ENCODE results near the gene PDZD8. TPM values are rescaled to one million over a fixed set of nuclear protein-coding genes. Genes with fewer than 3 reads are reported as not detected.
"Not testable (repeated sequence)": the region's sequence is repeated elsewhere in the genome, so short reads cannot be mapped to it uniquely, and the experiment has no call there.

The PDZD8 gene
- total and polyA plus RNA-seq, 3 experiments from 2014 or later = 15.8 to 31.1 (median 29.8) TPM

DNA sequence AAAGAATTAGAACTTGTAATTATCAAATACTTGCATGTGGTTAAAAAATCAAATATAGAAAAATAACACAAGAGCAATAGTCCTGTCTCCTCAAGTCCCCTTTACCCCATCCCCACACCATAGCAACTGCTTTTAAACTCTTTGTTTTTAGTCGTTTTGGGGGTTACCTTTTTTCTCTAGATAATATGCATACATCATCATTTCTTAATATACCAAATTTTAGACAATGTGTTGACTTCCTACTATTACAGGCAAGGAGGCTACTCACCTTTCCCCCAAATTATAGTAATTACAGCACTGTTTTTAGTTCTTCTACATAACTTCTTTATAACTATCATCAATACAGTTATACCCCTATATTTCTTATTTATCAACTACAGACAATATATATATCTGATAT, 77.0 kb downstream of the PDZD8 start:
- no peak overlapping the region for H3K27ac Mint-ChIP-seq
- Histone ChIP-seq H3K4me3 (ENCODE audit: low read length) (no peak overlapping the region), H3K4me1 (ENCODE audit: insufficient read depth, low read length) (no peaks in the 10 kb centered on the region), H3K27ac (ENCODE audit: low read depth, low read length) (no peak overlapping the region), H3K27me3 (ENCODE audit: insufficient read depth, low read length, poor library complexity, severe bottlenecking) (no peaks in the 10 kb centered on the region), H3K9me3 (ENCODE audit: low read length) (no peaks in the 10 kb centered on the region), H3K36me3 (ENCODE audit: insufficient read depth, low read length) (no peaks in the 10 kb centered on the region)
- no peak for DNase-seq
- peaks cover 22 to 32% (median 23%) of the 10 kb centered on the region in 3 donors for H3K36me3 Mint-ChIP-seq
- ChIA-PET CTCF (no interaction called here), POLR2A (no interaction called here)
- H3K4me3 Mint-ChIP-seq = no peak overlapping the region
- no peaks in the 10 kb centered on the region for H3K27me3 Mint-ChIP-seq
- peaks cover 4 to 11% (median 9%) of the 10 kb centered on the region in 5 donors for H3K9me3 Mint-ChIP-seq
- H3K4me1 Mint-ChIP-seq = peaks cover 25 to 64% (median 56%) of the 10 kb centered on the region in 3 donors

DNA sequence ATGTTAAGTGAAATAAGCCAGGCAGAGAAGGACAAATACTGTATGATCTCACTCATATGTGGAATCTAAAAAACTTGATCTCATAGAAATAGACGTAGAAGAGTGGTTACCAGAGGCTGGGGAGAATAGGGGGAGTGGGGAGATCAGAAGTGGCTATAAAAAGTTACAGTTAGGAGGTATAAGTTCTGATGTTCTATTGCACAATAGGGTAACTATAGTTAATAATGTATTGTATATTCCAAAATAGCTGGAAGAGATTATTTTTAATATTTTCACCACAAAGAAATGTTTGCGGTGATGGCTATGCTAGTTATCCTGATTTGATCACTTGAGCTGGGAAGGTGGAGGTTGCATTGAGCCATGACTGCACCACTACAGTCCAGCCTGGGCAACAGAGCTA, 80.5 kb downstream of the PDZD8 start:
- POLR2A ChIA-PET = interaction anchor here (0.6 kb wide), 1 partner anchor 86 kb away, joined by 7 read pairs; no protein-coding TSS in a partner anchor
- H3K4me1 Mint-ChIP-seq = peaks cover 22 to 66% (median 49%) of the 10 kb centered on the region in 3 donors

DNA sequence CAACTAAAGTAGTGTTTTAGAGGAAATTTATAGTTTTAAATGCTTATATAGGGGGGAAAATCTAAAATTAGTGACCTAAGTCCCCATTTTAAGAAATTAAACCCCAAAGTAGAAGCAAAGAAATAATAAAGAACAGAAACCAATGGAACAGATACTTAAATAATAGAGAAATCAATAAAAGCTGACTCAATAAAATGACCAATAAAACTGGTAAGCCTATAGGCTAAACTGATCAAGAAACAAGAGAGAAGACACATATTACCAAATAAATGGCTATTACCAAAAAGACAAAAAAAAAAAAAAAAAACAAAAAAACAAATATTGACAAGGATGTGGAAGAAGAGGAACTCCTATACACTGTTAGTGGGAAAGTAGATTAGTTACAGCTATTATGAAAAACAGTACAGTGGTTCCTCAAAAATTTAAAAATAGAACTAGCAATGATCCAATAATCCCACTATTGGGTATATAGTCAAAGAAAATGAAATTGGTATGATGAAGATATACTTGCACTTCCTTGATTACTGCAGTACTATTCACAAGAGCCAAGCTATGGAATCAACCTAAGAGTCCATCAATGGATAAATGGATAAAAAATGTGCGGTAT, 81.1 kb downstream of the PDZD8 start:
- ChIA-PET POLR2A (interaction anchor here (0.6 kb wide), 1 partner anchor 85 kb away, joined by 7 read pairs; no protein-coding TSS in a partner anchor), CTCF (interaction anchor here (0.9 kb wide), 1 partner anchor 78 kb away, joined by 4 read pairs; no protein-coding TSS in a partner anchor)
- Histone ChIP-seq H3K9me3 (ENCODE audit: low read length) (no peaks in the 10 kb centered on the region), H3K4me1 (ENCODE audit: insufficient read depth, low read length) (no peaks in the 10 kb centered on the region), H3K36me3 (ENCODE audit: insufficient read depth, low read length) (no peaks in the 10 kb centered on the region), H3K4me3 (ENCODE audit: low read length) (no peak overlapping the region), H3K27me3 (ENCODE audit: insufficient read depth, low read length, poor library complexity, severe bottlenecking) (no peaks in the 10 kb centered on the region), H3K27ac (ENCODE audit: low read depth, low read length) (no peak overlapping the region)
- Mint-ChIP-seq H3K4me3 (no peak overlapping the region), H3K9me3 (peaks cover 0 to 2% (median 0%) of the 10 kb centered on the region in 5 donors), H3K27ac (no peak overlapping the region), H3K27me3 (no peaks in the 10 kb centered on the region), H3K4me1 (peaks cover 22 to 61% (median 43%) of the 10 kb centered on the region in 3 donors), H3K36me3 (peaks cover 4 to 19% (median 5%) of the 10 kb centered on the region in 3 donors)
- no peak for DNase-seq

More for the DNA sequence above, 80.5 kb downstream of the PDZD8 start:
- Mint-ChIP-seq H3K9me3 (peaks cover 0 to 5% (median 2%) of the 10 kb centered on the region in 5 donors), H3K36me3 (peaks cover 7 to 17% (median 9%) of the 10 kb centered on the region in 3 donors), H3K27me3 (no peaks in the 10 kb centered on the region), H3K4me3 (no peak overlapping the region), H3K27ac (no peak overlapping the region)
- CTCF ChIA-PET = interaction anchor here (0.9 kb wide), 1 partner anchor 78 kb away, joined by 4 read pairs; no protein-coding TSS in a partner anchor
- no peak overlapping the region for H3K4me3 ChIP-seq (ENCODE audit: low read length)
- no peaks in the 10 kb centered on the region for H3K27me3 ChIP-seq (ENCODE audit: insufficient read depth, low read length, poor library complexity, severe bottlenecking)
- DNase-seq = no peak
- no peaks in the 10 kb centered on the region for H3K4me1 ChIP-seq (ENCODE audit: insufficient read depth, low read length)
- H3K9me3 ChIP-seq (ENCODE audit: low read length) = no peaks in the 10 kb centered on the region
- H3K27ac ChIP-seq (ENCODE audit: low read depth, low read length) = no peak overlapping the region
- H3K36me3 ChIP-seq (ENCODE audit: insufficient read depth, low read length) = no peaks in the 10 kb centered on the region

DNA sequence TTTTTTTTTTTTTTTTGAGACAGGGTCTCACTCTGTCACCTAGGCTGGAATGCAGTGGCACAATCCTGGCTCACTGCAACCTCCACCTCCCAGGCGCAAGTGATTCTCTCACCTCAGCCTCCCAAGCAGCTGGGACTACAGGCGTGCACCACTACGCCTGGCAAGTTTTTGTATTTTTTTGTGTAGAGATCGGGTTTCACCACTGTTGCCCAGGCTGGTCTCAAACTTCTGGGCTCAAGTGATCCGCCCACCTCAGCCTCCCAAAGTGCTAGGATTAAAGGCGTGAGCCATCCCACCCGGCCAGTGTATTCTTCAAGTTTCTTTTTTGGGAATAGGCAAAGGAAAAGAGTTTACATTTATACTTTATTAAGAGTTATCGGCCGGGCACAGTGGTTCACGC, 84.4 kb downstream of the PDZD8 start:
- POLR2A ChIA-PET; CTCF ChIA-PET; H3K27ac Mint-ChIP-seq; H3K4me3 Mint-ChIP-seq; DNase-seq; H3K9me3 Mint-ChIP-seq; H3K9me3 ChIP-seq (ENCODE audit: low read length); H3K27me3 ChIP-seq (ENCODE audit: insufficient read depth, low read length, poor library complexity, severe bottlenecking); H3K27ac ChIP-seq (ENCODE audit: low read depth, low read length); H3K4me1 ChIP-seq (ENCODE audit: insufficient read depth, low read length); H3K36me3 ChIP-seq (ENCODE audit: insufficient read depth, low read length); H3K4me3 ChIP-seq (ENCODE audit: low read length); H3K27me3 Mint-ChIP-seq: not testable (repeated sequence)
- peaks cover 9 to 36% (median 18%) of the 10 kb centered on the region in 3 donors for H3K4me1 Mint-ChIP-seq
- peaks cover 3 to 21% (median 4%) of the 10 kb centered on the region in 3 donors for H3K36me3 Mint-ChIP-seq

DNA sequence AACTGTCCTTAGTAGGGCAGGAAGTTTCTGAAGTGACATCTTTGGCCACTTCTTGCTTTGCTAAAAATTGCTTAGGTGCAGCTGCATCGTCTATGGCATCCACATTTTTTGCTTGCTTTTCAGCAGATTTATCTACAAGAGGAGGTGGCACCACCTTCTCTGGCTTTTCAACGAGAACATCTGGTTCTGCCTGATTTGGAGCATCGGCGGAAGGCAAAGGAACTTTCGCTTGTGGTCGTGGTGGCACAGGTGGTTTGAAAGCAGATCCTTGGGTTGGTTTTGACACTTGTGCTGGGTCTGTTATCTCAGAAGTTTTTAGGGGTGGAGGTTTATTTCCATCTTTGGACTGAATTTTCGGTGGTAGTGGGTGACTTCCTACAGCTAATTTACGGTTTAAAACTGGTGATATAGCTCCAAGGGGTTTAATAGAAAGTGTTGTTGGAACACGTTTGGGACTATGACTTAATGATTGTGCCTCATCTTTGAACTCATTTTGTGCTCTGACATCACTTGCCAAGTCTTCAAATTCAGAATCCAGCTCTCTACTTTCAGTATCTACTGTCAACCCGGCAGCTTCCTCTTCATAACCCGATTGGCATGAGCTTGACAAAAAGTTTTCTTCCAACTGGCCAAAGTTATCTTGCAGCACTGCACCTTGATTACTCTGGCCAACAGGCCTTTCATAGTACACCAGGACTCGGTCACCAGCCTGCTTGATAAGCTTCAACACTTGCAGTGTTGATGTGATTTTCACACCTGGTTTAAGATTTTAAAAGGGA, 90.3 kb downstream of the PDZD8 start:
- Histone ChIP-seq H3K4me3 (ENCODE audit: low read length) (no peak overlapping the region), H3K36me3 (ENCODE audit: insufficient read depth, low read length) (peaks cover 7% of the 10 kb centered on the region), H3K4me1 (ENCODE audit: insufficient read depth, low read length) (no peaks in the 10 kb centered on the region), H3K9me3 (ENCODE audit: low read length) (no peaks in the 10 kb centered on the region), H3K27me3 (ENCODE audit: insufficient read depth, low read length, poor library complexity, severe bottlenecking) (no peaks in the 10 kb centered on the region), H3K27ac (ENCODE audit: low read depth, low read length) (no peak overlapping the region)
- no peaks in the 10 kb centered on the region for H3K9me3 Mint-ChIP-seq
- ChIA-PET CTCF (no interaction called here), POLR2A (no interaction called here)
- no peak for DNase-seq
- no peaks in the 10 kb centered on the region for H3K27me3 Mint-ChIP-seq
- H3K4me3 Mint-ChIP-seq = no peak overlapping the region
- peak overlapping the region in 1 of 8 donors; percentile 43 for H3K27ac Mint-ChIP-seq
- peaks cover 16 to 40% (median 18%) of the 10 kb centered on the region in 3 donors for H3K36me3 Mint-ChIP-seq
- peaks cover 0 to 3% (median 0%) of the 10 kb centered on the region in 3 donors for H3K4me1 Mint-ChIP-seq

DNA sequence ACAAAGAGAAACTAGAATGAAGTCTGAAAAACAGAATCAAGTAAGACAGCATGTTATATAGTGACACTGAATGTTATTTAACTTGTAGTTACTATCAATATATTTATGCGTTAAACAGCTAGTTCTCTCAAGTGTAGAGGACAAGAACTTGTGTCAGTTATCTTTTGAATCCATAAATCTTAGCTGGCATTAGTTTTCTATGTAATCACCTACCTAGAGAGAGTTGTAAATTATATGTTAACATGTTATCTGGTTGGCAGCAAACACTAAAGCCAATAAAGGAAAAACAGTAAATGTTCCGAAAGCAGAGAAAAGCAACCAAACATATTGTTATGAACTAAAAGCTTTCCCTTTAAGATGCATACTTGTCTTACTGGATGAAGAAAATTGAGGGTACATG, 97.6 kb downstream of the PDZD8 start:
- CTCF ChIA-PET = interaction anchor here (1.3 kb wide), 1 partner anchor 61 kb away, joined by 3 read pairs; no protein-coding TSS in a partner anchor
- Mint-ChIP-seq H3K27ac (no peak overlapping the region), H3K4me1 (no peaks in the 10 kb centered on the region), H3K36me3 (peaks cover 0 to 5% (median 0%) of the 10 kb centered on the region in 3 donors), H3K9me3 (no peaks in the 10 kb centered on the region), H3K4me3 (no peak overlapping the region), H3K27me3 (no peaks in the 10 kb centered on the region)
- Histone ChIP-seq H3K27me3 (ENCODE audit: insufficient read depth, low read length, poor library complexity, severe bottlenecking) (no peaks in the 10 kb centered on the region), H3K4me1 (ENCODE audit: insufficient read depth, low read length) (no peaks in the 10 kb centered on the region), H3K27ac (ENCODE audit: low read depth, low read length) (no peak overlapping the region), H3K4me3 (ENCODE audit: low read length) (no peak overlapping the region), H3K9me3 (ENCODE audit: low read length) (no peaks in the 10 kb centered on the region), H3K36me3 (ENCODE audit: insufficient read depth, low read length) (no peaks in the 10 kb centered on the region)
- POLR2A ChIA-PET = no interaction called here
- DNase-seq = no peak

DNA sequence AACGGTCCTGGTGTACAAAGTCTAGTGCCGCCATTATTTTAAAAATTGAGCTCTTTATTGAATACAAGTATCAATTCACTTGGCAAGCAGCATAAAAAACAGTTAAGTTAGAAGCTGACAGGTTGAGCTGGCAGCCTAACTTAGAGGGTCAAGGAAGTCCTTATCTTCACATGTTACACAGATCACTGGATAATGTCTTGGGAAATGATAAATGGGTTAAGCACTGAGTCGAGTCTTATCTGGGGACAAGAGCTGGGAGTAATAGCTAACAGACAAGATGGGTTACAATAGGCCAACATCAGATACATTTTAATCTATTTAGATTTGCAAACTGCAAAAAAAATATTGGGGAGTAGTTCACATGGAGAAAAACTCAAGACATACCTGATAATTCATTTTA, 100.1 kb downstream of the PDZD8 start:
- no peak for DNase-seq
- Mint-ChIP-seq H3K27me3 (no peaks in the 10 kb centered on the region), H3K9me3 (no peaks in the 10 kb centered on the region), H3K27ac (peak overlapping the region in 1 of 8 donors; percentile 8), H3K4me1 (no peaks in the 10 kb centered on the region), H3K4me3 (no peak overlapping the region), H3K36me3 (no peaks in the 10 kb centered on the region)
- Histone ChIP-seq H3K4me3 (ENCODE audit: low read length) (no peak overlapping the region), H3K4me1 (ENCODE audit: insufficient read depth, low read length) (no peaks in the 10 kb centered on the region), H3K27me3 (ENCODE audit: insufficient read depth, low read length, poor library complexity, severe bottlenecking) (no peaks in the 10 kb centered on the region), H3K9me3 (ENCODE audit: low read length) (no peaks in the 10 kb centered on the region), H3K27ac (ENCODE audit: low read depth, low read length) (no peak overlapping the region), H3K36me3 (ENCODE audit: insufficient read depth, low read length) (no peaks in the 10 kb centered on the region)
- CTCF ChIA-PET = no interaction called here
- POLR2A ChIA-PET = no interaction called here

DNA sequence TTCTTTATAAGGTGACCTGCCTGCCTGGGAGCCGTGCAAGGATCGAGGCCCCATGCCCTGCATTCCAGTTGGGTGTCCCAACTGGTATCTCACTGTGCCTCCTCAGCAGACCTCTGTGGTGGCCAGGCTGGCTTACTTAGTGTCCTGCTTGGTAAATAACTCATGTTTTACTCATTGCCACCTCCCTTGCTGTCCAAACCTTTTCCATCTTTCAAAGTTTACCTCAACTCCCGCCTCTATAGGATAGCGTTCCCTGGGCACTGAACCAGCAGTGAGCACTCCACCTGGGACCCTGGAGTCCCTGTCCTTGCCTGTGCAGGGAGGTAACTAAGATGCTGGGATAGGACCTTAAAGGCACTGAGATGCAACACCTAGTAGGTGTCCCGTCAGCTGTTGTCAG, 100.7 kb downstream of the PDZD8 start:
- no peaks in the 10 kb centered on the region for H3K36me3 ChIP-seq (ENCODE audit: insufficient read depth, low read length)
- H3K27ac Mint-ChIP-seq = no peak overlapping the region
- ChIA-PET POLR2A (no interaction called here), CTCF (no interaction called here)
- no peak overlapping the region for H3K4me3 Mint-ChIP-seq
- no peak overlapping the region for H3K4me3 ChIP-seq (ENCODE audit: low read length)
- no peaks in the 10 kb centered on the region for H3K9me3 Mint-ChIP-seq
- no peak for DNase-seq
- no peaks in the 10 kb centered on the region for H3K36me3 Mint-ChIP-seq
- no peaks in the 10 kb centered on the region for H3K27me3 ChIP-seq (ENCODE audit: insufficient read depth, low read length, poor library complexity, severe bottlenecking)
- no peaks in the 10 kb centered on the region for H3K9me3 ChIP-seq (ENCODE audit: low read length)
- no peak overlapping the region for H3K27ac ChIP-seq (ENCODE audit: low read depth, low read length)
- H3K4me1 Mint-ChIP-seq = no peaks in the 10 kb centered on the region
- no peaks in the 10 kb centered on the region for H3K4me1 ChIP-seq (ENCODE audit: insufficient read depth, low read length)
- H3K27me3 Mint-ChIP-seq = no peaks in the 10 kb centered on the region
